Middle frontal gyrus (tissue), 1 donor: ENCODE data around the gene VAMP5.
"Not testable (repeated sequence)": the region's sequence is repeated elsewhere in the genome, so short reads cannot be mapped to it uniquely, and the experiment has no call there.

Source experiments
- DNase-seq: peaks from one replicate; pipeline ENCODE4 v3.0.0-alpha.2; 2015; ENCODE audit warnings: low spot score; ENCODE audit errors: extremely low spot score

The VAMP5 gene

GRCh38 chr2:85583667-85584353 is 421 bp upstream of the VAMP5 start:
- no peak for DNase-seq

GRCh38 chr2:85584857-85585780 is 888 bp downstream of the VAMP5 start:
- DNase-seq, result no peak

- DNase-seq, result no peak
These were observed 1.5 kb downstream of the VAMP5 start for GRCh38 chr2:85585781-85586105.

GRCh38 chr2:85588236-85588635 is 4.0 kb downstream of the VAMP5 start:
- DNase-seq, result no peak

GRCh38 chr2:85588645-85589044 is 4.4 kb downstream of the VAMP5 start:
- DNase-seq, result no peak

GRCh38 chr2:85589181-85589580 is 5.0 kb downstream of the VAMP5 start:
- no peak for DNase-seq

- no peak for DNase-seq
These were observed 6.0 kb downstream of the VAMP5 start for GRCh38 chr2:85589982-85590791.

- DNase-seq, result no peak
These were observed 6.7 kb downstream of the VAMP5 start for GRCh38 chr2:85590950-85591349.

- DNase-seq, result no peak
These were observed 7.3 kb downstream of the VAMP5 start for GRCh38 chr2:85591563-85591962.

- DNase-seq, result not testable (repeated sequence)
These were observed 8.1 kb downstream of the VAMP5 start for GRCh38 chr2:85592299-85592698.

- no peak for DNase-seq
These were observed 8.8 kb downstream of the VAMP5 start for GRCh38 chr2:85593023-85593422.

GRCh38 chr2:85594715-85595300 is 10.6 kb downstream of the VAMP5 start:
- no peak for DNase-seq

GRCh38 chr2:85595301-85596025 is 11.2 kb downstream of the VAMP5 start, which contains the start of gene RNF181:
Gene RNF181 (plus strand): TSS chr2:85595745. CDS start chr2:85595764, 19 bp downstream.
- peak; percentile 98 for DNase-seq

GRCh38 chr2:85596026-85596333 is 11.7 kb downstream of the VAMP5 start:
- DNase-seq, result no peak

- DNase-seq, result no peak
These were observed 12.4 kb downstream of the VAMP5 start for GRCh38 chr2:85596486-85597143.

GRCh38 chr2:85597241-85597640 is 13.0 kb downstream of the VAMP5 start:
- no peak for DNase-seq

- DNase-seq, result no peak
These were observed 14.5 kb downstream of the VAMP5 start for GRCh38 chr2:85598594-85599340.

GRCh38 chr2:85599468-85600234 is 15.4 kb downstream of the VAMP5 start:
- no peak for DNase-seq

- DNase-seq, result no peak
These were observed 16.0 kb downstream of the VAMP5 start for GRCh38 chr2:85600235-85600575.
